Measurements from ENCODE around the gene ZNF207.
"Not testable (repeated sequence)": the region's sequence is repeated elsewhere in the genome, so short reads cannot be mapped to it uniquely, and the experiment has no call there.

ZNF207 gene

GRCh38 chr17:32388613-32389459, 38.9 kb downstream of the ZNF207 start:
- no peak for DNase-seq (ENCODE audit: low spot score)

DNA sequence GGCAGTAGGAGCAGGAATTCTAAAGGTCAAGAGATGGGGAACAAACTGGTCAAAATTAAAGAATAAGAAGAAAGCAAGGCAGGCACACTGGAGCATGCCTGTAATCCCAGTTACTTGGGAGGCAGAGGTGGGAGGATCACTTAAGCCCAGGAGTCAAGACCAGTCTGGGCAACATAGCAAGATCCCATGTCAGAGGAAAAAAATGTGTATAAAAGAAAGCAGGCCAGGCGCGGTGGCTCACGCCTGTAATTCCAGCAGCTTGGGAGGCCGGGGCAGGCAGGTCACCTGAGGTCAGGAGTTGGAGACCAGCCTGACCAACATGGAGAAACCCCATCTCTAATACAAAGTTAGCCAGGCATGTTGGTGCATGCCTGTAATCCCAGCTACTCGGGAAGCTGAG, 43.9 kb downstream of the ZNF207 start:
- DNase-seq (ENCODE audit: low spot score), result no peak

DNA sequence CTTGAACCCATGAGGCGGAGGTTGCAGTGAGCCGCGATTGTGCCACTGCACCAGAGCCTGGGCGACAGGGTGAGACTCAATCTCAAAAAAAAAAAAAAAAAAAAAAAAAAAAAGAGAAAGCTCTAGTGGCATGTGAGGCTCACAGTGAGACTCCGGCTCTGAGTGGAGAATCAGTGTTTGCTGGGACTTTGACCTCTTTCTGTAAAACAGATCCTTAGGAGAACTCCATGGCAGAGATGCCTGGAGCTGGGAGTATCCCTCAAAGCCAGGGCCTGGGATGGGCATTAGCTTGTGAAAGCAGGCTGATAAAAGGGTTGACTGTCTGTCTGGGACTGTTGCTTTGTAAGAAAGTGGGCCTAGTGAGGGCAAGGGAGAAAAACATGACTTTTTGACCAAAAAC, 46.4 kb downstream of the ZNF207 start:
- no peak for DNase-seq (ENCODE audit: low spot score)

DNA sequence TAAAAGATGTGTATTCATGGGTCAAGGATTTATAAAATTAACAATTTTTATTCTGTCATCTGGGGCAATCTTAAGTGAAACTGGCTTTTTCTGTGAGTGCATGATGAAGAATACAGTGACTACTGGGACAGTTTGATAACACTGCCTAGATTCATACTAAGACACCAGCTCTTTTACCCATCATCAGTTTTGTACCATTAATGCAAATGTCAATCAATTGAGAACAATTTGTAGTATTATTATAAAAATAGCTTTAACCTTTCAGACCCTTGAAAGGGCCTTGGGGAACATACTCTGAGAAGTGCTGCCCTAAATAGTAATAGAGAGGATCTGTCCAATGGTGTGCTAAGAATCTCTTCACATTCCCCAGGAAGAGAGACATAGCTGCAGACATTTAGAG, 49.0 kb downstream of the ZNF207 start:
- no peak for DNase-seq (ENCODE audit: low spot score)

DNA sequence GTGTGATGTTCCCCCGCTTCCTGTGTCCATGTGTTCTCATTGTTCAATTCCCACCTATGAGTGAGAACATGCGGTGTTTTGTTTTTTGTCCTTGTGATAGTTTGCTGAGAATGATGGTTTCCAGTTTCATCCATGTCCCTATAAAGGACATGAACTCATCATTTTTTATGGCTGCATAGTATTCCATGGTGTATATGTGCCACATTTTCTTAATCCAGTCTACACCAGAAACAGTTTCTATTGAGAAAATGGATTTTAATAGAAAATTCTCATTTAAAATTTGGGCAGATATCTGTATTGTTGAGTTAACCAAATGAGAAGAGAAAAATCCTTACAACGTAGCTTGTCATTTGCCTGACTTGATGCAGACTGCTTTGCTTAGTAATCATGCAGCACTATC, 60.1 kb downstream of the ZNF207 start:
- DNase-seq (ENCODE audit: low spot score), result not testable (repeated sequence)

DNA sequence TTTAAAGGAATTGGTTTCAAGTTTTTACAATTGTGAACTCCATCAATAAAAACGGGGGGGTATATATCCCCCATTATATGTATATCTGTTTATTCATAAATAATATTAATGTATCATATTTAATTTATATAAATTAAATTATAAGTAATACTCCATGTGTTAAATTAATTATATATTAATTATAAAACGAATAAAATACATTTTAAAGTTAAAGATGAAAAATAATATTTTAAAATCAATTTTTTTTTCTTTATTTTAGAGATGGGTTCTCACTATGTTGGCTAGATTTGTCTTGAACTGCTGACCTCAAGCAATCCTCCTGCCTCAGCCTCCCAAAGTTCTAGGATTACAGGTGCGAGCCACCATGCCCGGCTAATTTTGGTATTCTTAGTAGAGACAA, 76.9 kb downstream of the ZNF207 start:
- no peak for DNase-seq (ENCODE audit: low spot score)

- no peak for DNase-seq (ENCODE audit: low spot score)
Measured at GRCh38 chr17:32429598-32429997, 79.6 kb downstream of the ZNF207 start.
